ENCODE results near the gene GOLGA8B. TPM values are rescaled to one million over a fixed set of nuclear protein-coding genes. Genes with fewer than 3 reads are reported as not detected.

GOLGA8B gene
- total and polyA plus RNA-seq, 7 experiments from 2014 or later, result 2.5 to 393 (median 300) TPM

- peaks cover 0 to 5% of the 10 kb centered on the region in 2 donors for H3K27me3 ChIP-seq (ENCODE audit: control insufficient read depth in 2 of 2, insufficient read depth in 2 of 2, low read length in 2 of 2)
- intact Hi-C loops (cut with micrococcal nuclease), result loop anchor here in 1 of 2 donors (5.0 kb wide), 1 partner anchor 302 kb away; no protein-coding TSS in a partner anchor
- Mint-ChIP-seq H3K36me3 (no peaks in the 10 kb centered on the region), H3K27ac (no peak overlapping the region), H3K27me3 (peaks cover 30 to 63% (median 52%) of the 10 kb centered on the region in 5 donors), H3K9me3 (no peaks in the 10 kb centered on the region), H3K4me3 (no peak overlapping the region), H3K4me1 (peaks cover 0 to 3% (median 0%) of the 10 kb centered on the region in 7 donors)
- no peak for ATAC-seq
- no peak for DNase-seq
- H3K4me1 ChIP-seq (ENCODE audit: control insufficient read depth in 2 of 2, insufficient read depth in 2 of 2, low read length in 2 of 2), result no peaks in the 10 kb centered on the region
- no peaks in the 10 kb centered on the region for H3K9me3 ChIP-seq (ENCODE audit: control insufficient read depth in 2 of 3, low read length in 3 of 3)
- H3K36me3 ChIP-seq (ENCODE audit: control insufficient read depth in 2 of 3, insufficient read depth in 3 of 3, low read length in 3 of 3), result no peaks in the 10 kb centered on the region
- H3K27ac ChIP-seq (ENCODE audit: low read depth, low read length), result no peak overlapping the region
- H3K4me3 ChIP-seq (ENCODE audit: low read length), result no peak overlapping the region
- POLR2A ChIA-PET, result no interaction called here
- CTCF ChIA-PET, result no interaction called here
Measured at GRCh38 chr15:34620142-34620541, 36.7 kb upstream of the GOLGA8B start.

- no peaks in the 10 kb centered on the region for H3K4me1 ChIP-seq (ENCODE audit: control insufficient read depth in 2 of 2, insufficient read depth in 2 of 2, low read length in 2 of 2)
- Mint-ChIP-seq H3K4me1 (peaks cover 0 to 3% (median 0%) of the 10 kb centered on the region in 7 donors), H3K27ac (no peak overlapping the region), H3K27me3 (peaks cover 27 to 65% (median 44%) of the 10 kb centered on the region in 5 donors), H3K4me3 (no peak overlapping the region), H3K9me3 (no peaks in the 10 kb centered on the region), H3K36me3 (no peaks in the 10 kb centered on the region)
- no peaks in the 10 kb centered on the region for H3K9me3 ChIP-seq (ENCODE audit: control insufficient read depth in 2 of 3, low read length in 3 of 3)
- no peak for DNase-seq
- POLR2A ChIA-PET, result no interaction called here
- H3K27me3 ChIP-seq (ENCODE audit: control insufficient read depth in 2 of 2, insufficient read depth in 2 of 2, low read length in 2 of 2), result peaks cover 0 to 5% of the 10 kb centered on the region in 2 donors
- H3K27ac ChIP-seq (ENCODE audit: low read depth, low read length), result no peak overlapping the region
- H3K4me3 ChIP-seq (ENCODE audit: low read length), result no peak overlapping the region
- intact Hi-C loops (cut with micrococcal nuclease), result no loop called here
- no peaks in the 10 kb centered on the region for H3K36me3 ChIP-seq (ENCODE audit: control insufficient read depth in 2 of 3, insufficient read depth in 3 of 3, low read length in 3 of 3)
- CTCF ChIA-PET, result no interaction called here
- ATAC-seq, result no peak
Measured at GRCh38 chr15:34619151-34619550, 35.7 kb upstream of the GOLGA8B start.

DNA sequence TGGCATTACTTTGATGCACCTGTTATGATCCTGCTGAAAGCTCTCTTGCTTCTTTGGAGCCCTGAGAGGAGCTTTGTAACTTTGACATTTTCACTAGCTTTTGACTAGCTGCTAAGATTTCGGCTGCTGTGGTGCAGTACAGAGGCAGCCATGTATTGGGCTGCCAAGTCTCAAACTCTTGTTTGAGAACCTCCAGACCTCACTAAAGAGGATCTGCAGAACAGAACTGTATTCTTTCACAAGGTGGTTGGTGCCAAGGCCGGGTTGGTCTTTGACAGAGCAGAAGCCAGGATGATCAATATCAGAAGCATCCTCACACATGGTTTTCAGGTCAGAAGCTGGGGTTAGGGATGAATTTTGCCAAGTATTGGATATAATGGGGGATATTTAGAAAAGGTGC, 34.6 kb upstream of the GOLGA8B start:
- Mint-ChIP-seq H3K27ac (no peak overlapping the region), H3K9me3 (no peaks in the 10 kb centered on the region), H3K4me3 (no peak overlapping the region), H3K4me1 (peaks cover 0 to 3% (median 0%) of the 10 kb centered on the region in 7 donors), H3K36me3 (no peaks in the 10 kb centered on the region), H3K27me3 (peaks cover 21 to 69% (median 41%) of the 10 kb centered on the region in 5 donors)
- no peak overlapping the region for H3K27ac ChIP-seq (ENCODE audit: low read depth, low read length)
- DNase-seq (no peak), ATAC-seq (no peak)
- CTCF ChIA-PET, result interaction anchor here (0.8 kb wide), 1 partner anchor 30 kb away, joined by 3 read pairs; no protein-coding TSS in a partner anchor
- intact Hi-C loops (cut with micrococcal nuclease), result no loop called here
- POLR2A ChIA-PET, result no interaction called here
- no peak overlapping the region for H3K4me3 ChIP-seq (ENCODE audit: low read length)
- no peaks in the 10 kb centered on the region for H3K9me3 ChIP-seq (ENCODE audit: control insufficient read depth in 2 of 3, low read length in 3 of 3)
- H3K27me3 ChIP-seq (ENCODE audit: control insufficient read depth in 2 of 2, insufficient read depth in 2 of 2, low read length in 2 of 2), result peaks cover 0 to 5% of the 10 kb centered on the region in 2 donors
- H3K36me3 ChIP-seq (ENCODE audit: control insufficient read depth in 2 of 3, insufficient read depth in 3 of 3, low read length in 3 of 3), result no peaks in the 10 kb centered on the region
- no peaks in the 10 kb centered on the region for H3K4me1 ChIP-seq (ENCODE audit: control insufficient read depth in 2 of 2, insufficient read depth in 2 of 2, low read length in 2 of 2)

GRCh38 chr15:34616613-34617012, 33.2 kb upstream of the GOLGA8B start:
- ChIA-PET CTCF (no interaction called here), POLR2A (no interaction called here)
- no peak for ATAC-seq
- no peak overlapping the region for H3K4me3 ChIP-seq (ENCODE audit: low read length)
- H3K27me3 ChIP-seq (ENCODE audit: control insufficient read depth in 2 of 2, insufficient read depth in 2 of 2, low read length in 2 of 2), result peaks cover 0 to 5% of the 10 kb centered on the region in 2 donors
- H3K27ac ChIP-seq (ENCODE audit: low read depth, low read length), result no peak overlapping the region
- Mint-ChIP-seq H3K36me3 (no peaks in the 10 kb centered on the region), H3K27me3 (peaks cover 14 to 70% (median 31%) of the 10 kb centered on the region in 5 donors), H3K27ac (no peak overlapping the region), H3K9me3 (no peaks in the 10 kb centered on the region), H3K4me3 (no peak overlapping the region), H3K4me1 (peaks cover 0 to 3% (median 0%) of the 10 kb centered on the region in 7 donors)
- H3K9me3 ChIP-seq (ENCODE audit: control insufficient read depth in 2 of 3, low read length in 3 of 3), result no peaks in the 10 kb centered on the region
- intact Hi-C loops (cut with micrococcal nuclease), result no loop called here
- no peaks in the 10 kb centered on the region for H3K4me1 ChIP-seq (ENCODE audit: control insufficient read depth in 2 of 2, insufficient read depth in 2 of 2, low read length in 2 of 2)
- DNase-seq, result no peak
- H3K36me3 ChIP-seq (ENCODE audit: control insufficient read depth in 2 of 3, insufficient read depth in 3 of 3, low read length in 3 of 3), result no peaks in the 10 kb centered on the region

- intact Hi-C loops (cut with micrococcal nuclease), result no loop called here
- no peak overlapping the region for H3K27ac Mint-ChIP-seq
- Histone ChIP-seq H3K4me3 (ENCODE audit: low read length) (no peak overlapping the region), H3K36me3 (ENCODE audit: control insufficient read depth in 2 of 3, insufficient read depth in 3 of 3, low read length in 3 of 3) (no peaks in the 10 kb centered on the region), H3K9me3 (ENCODE audit: control insufficient read depth in 2 of 3, low read length in 3 of 3) (no peaks in the 10 kb centered on the region), H3K27me3 (ENCODE audit: control insufficient read depth in 2 of 2, insufficient read depth in 2 of 2, low read length in 2 of 2) (peaks cover 0 to 5% of the 10 kb centered on the region in 2 donors), H3K27ac (ENCODE audit: low read depth, low read length) (no peak overlapping the region), H3K4me1 (ENCODE audit: control insufficient read depth in 2 of 2, insufficient read depth in 2 of 2, low read length in 2 of 2) (no peaks in the 10 kb centered on the region)
- peaks cover 8 to 68% (median 13%) of the 10 kb centered on the region in 5 donors for H3K27me3 Mint-ChIP-seq
- ChIA-PET CTCF (no interaction called here), POLR2A (no interaction called here)
- DNase-seq, result no peak
- no peaks in the 10 kb centered on the region for H3K36me3 Mint-ChIP-seq
- no peak overlapping the region for H3K4me3 Mint-ChIP-seq
- ATAC-seq, result no peak
- H3K9me3 Mint-ChIP-seq, result peaks cover 0 to 2% (median 0%) of the 10 kb centered on the region in 11 donors
- H3K4me1 Mint-ChIP-seq, result peaks cover 4 to 18% (median 16%) of the 10 kb centered on the region in 7 donors
Measured at GRCh38 chr15:34613997-34614396, 30.5 kb upstream of the GOLGA8B start.

DNA sequence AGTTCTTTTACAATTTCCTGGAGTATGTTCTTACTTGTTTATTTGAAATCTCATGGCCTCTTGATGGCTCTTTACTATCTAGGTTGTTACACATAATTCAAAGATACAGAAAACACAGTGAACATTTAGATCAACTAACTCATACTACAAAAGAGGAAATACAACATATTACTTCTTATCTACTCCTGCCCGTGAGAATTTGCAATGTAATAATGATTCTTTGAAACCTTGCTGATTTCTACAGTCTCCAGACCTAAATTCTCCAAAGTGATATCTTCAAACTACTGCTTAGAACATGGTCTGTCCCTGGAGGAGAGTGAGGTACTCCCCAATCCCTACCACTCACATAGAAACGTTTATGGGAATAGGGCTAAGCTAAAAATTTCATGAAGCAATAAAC, 29.9 kb upstream of the GOLGA8B start:
- Mint-ChIP-seq H3K36me3 (no peaks in the 10 kb centered on the region), H3K27me3 (peaks cover 11 to 69% (median 13%) of the 10 kb centered on the region in 5 donors), H3K9me3 (peaks cover 0 to 2% (median 0%) of the 10 kb centered on the region in 11 donors), H3K27ac (no peak overlapping the region), H3K4me1 (peaks cover 4 to 21% (median 16%) of the 10 kb centered on the region in 7 donors), H3K4me3 (no peak overlapping the region)
- no peak for DNase-seq
- Histone ChIP-seq H3K4me3 (ENCODE audit: low read length) (no peak overlapping the region), H3K4me1 (ENCODE audit: control insufficient read depth in 2 of 2, insufficient read depth in 2 of 2, low read length in 2 of 2) (no peaks in the 10 kb centered on the region), H3K36me3 (ENCODE audit: control insufficient read depth in 2 of 3, insufficient read depth in 3 of 3, low read length in 3 of 3) (no peaks in the 10 kb centered on the region), H3K27ac (ENCODE audit: low read depth, low read length) (no peak overlapping the region), H3K9me3 (ENCODE audit: control insufficient read depth in 2 of 3, low read length in 3 of 3) (no peaks in the 10 kb centered on the region), H3K27me3 (ENCODE audit: control insufficient read depth in 2 of 2, insufficient read depth in 2 of 2, low read length in 2 of 2) (peaks cover 0 to 5% of the 10 kb centered on the region in 2 donors)
- ChIA-PET POLR2A (no interaction called here), CTCF (no interaction called here)
- intact Hi-C loops (cut with micrococcal nuclease), result no loop called here
- no peak for ATAC-seq

DNA sequence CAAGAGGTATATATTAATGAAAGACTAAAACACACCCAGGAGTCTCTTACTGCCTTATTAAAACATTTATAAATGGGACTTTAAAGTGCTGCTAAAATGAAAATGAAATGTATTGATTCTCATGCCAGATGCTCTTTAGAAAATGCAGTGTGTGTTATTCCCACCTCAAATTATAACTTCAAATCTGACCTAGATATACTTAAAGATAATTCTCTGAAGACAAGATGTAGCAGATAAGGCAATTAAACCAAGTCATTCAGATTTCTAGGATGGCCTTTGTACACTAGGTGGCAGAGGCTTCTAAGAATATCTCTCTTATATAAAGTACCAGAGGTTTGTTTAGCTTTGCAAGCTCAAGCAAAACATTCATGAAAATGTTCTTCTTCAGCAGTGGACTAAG, 26.9 kb upstream of the GOLGA8B start:
- peak in 5 of 9 donors; percentile 12 to 21 (median 14) for DNase-seq
- peak overlapping the region in 8 of 10 donors; percentile 31 to 70 (median 52) for H3K4me3 Mint-ChIP-seq
- no peaks in the 10 kb centered on the region for H3K9me3 ChIP-seq (ENCODE audit: control insufficient read depth in 2 of 3, low read length in 3 of 3)
- H3K27me3 ChIP-seq (ENCODE audit: control insufficient read depth in 2 of 2, insufficient read depth in 2 of 2, low read length in 2 of 2), result no peaks in the 10 kb centered on the region
- H3K4me3 ChIP-seq (ENCODE audit: low read length), result no peak overlapping the region
- no peaks in the 10 kb centered on the region for H3K36me3 Mint-ChIP-seq
- no peak for ATAC-seq
- H3K36me3 ChIP-seq (ENCODE audit: control insufficient read depth in 2 of 3, insufficient read depth in 3 of 3, low read length in 3 of 3), result no peaks in the 10 kb centered on the region
- intact Hi-C loops (cut with micrococcal nuclease), result loop anchor here in 1 of 2 donors (2.0 kb wide), 1 partner anchor 310 kb away; no protein-coding TSS in a partner anchor
- no peaks in the 10 kb centered on the region for H3K4me1 ChIP-seq (ENCODE audit: control insufficient read depth in 2 of 2, insufficient read depth in 2 of 2, low read length in 2 of 2)
- H3K27ac Mint-ChIP-seq, result peak overlapping the region in 5 of 9 donors; percentile 3 to 70 (median 47)
- H3K4me1 Mint-ChIP-seq, result peaks cover 4 to 21% (median 16%) of the 10 kb centered on the region in 7 donors
- ChIA-PET CTCF (interaction anchor here (0.6 to 1.4 kb wide), 2 partner anchors 23 to 42 kb away, joined by 4 read pairs; no protein-coding TSS in a partner anchor), POLR2A (no interaction called here)
- H3K27ac ChIP-seq (ENCODE audit: low read depth, low read length), result no peak overlapping the region
- peaks cover 0 to 2% (median 0%) of the 10 kb centered on the region in 11 donors for H3K9me3 Mint-ChIP-seq
- peaks cover 8 to 65% (median 10%) of the 10 kb centered on the region in 5 donors for H3K27me3 Mint-ChIP-seq
